Smooth muscle cell of the brain vasculature (primary cell): ENCODE data around the gene NPIPA7.
"Not testable (repeated sequence)": the region's sequence is repeated elsewhere in the genome, so short reads cannot be mapped to it uniquely, and the experiment has no call there.

ENCODE experiments used
- DNase-seq: peaks from one replicate; pipeline ENCODE4 v3.0.0-alpha.2; 2012; ENCODE audit warnings: low read depth, low spot score

NPIPA7 gene

GRCh38 chr16:16417914-16418544 is 39.1 kb downstream of the NPIPA7 start:
- not testable (repeated sequence) for DNase-seq

GRCh38 chr16:16420515-16420914 is 41.6 kb downstream of the NPIPA7 start:
- not testable (repeated sequence) for DNase-seq

GRCh38 chr16:16425146-16425545 is 46.2 kb downstream of the NPIPA7 start:
- DNase-seq, result not testable (repeated sequence)

- DNase-seq, result not testable (repeated sequence)
Observed at GRCh38 chr16:16431135-16431534, 52.2 kb downstream of the NPIPA7 start.

DNA sequence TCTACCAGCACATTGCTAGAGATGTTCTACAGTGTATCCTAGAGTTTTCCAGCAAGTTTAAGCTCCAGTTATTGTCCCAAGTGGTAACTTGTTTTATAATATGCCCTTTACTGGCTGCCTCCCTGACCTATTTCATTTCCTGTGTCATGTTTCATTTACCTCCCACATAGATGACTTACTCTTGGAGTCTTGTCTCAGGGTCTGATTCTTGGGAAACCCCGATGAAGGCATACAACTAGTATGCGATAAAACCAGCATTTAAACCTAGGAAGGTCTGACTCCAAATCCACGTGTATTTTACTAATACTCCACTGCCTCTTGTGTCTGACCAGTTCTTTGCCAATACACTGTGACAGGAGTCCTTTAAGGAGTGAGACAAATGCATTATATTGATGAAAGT is 55.8 kb downstream of the NPIPA7 start:
- DNase-seq, result not testable (repeated sequence)

- DNase-seq, result not testable (repeated sequence)
Observed at GRCh38 chr16:16441401-16441800, 62.5 kb downstream of the NPIPA7 start.
